ENCODE data around the gene INPP5F. TPM values are rescaled to one million over a fixed set of nuclear protein-coding genes. Genes with fewer than 3 reads are reported as not detected.

The INPP5F gene
- total and polyA plus RNA-seq, 2 experiments from 2014 or later, result 41.4 to 86.0 TPM

- no peak for TF ChIP-seq ZNF462 (CRISPR knock-in tag; IDR thresholded peaks at IDR 0.05)
- TF ChIP-seq STAT1 (IDR thresholded peaks at IDR 0.05; ENCODE audit: unreplicated experiment), result no peak
- no peak for TF ChIP-seq POLR2AphosphoS5 (IDR thresholded peaks at IDR 0.05; ENCODE audit: low read depth)
- TF ChIP-seq ETS1 (IDR thresholded peaks at IDR 0.05), result no peak
- TF ChIP-seq EZH2phosphoT487 (IDR thresholded peaks at IDR 0.05; ENCODE audit: unreplicated experiment), result no peak
- TF ChIP-seq JUNB (IDR thresholded peaks at IDR 0.05; ENCODE audit: unreplicated experiment), result no peak
- TF ChIP-seq, protein P1, sequence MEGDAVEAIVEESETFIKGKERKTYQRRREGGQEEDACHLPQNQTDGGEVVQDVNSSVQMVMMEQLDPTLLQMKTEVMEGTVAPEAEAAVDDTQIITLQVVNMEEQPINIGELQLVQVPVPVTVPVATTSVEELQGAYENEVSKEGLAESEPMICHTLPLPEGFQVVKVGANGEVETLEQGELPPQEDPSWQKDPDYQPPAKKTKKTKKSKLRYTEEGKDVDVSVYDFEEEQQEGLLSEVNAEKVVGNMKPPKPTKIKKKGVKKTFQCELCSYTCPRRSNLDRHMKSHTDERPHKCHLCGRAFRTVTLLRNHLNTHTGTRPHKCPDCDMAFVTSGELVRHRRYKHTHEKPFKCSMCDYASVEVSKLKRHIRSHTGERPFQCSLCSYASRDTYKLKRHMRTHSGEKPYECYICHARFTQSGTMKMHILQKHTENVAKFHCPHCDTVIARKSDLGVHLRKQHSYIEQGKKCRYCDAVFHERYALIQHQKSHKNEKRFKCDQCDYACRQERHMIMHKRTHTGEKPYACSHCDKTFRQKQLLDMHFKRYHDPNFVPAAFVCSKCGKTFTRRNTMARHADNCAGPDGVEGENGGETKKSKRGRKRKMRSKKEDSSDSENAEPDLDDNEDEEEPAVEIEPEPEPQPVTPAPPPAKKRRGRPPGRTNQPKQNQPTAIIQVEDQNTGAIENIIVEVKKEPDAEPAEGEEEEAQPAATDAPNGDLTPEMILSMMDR (conservative IDR thresholded peaks at IDR 0.05; ENCODE audit: low read depth in 2 of 2), result no peak
These were observed 95.3 kb downstream of the INPP5F start (continued) for GRCh38 chr10:119821182-119821581.
